Effector memory CD4-positive, alpha-beta T cell (primary cell): ENCODE data around the gene ZNF609.

Experiments used
- DNase-seq, 3 donors: peaks; one replicate each; pipeline ENCODE4 v3.0.0-alpha.2; 2020
- H3K27ac ChIP-seq: 2 replicates; pipeline ENCODE4 v1.7.0; 2013; ENCODE audit warnings: mild to moderate bottlenecking, low read length, moderate library complexity; ENCODE audit not compliant: insufficient read depth, poor library complexity, severe bottlenecking
- H3K27me3 ChIP-seq: replicated peaks from 2 replicates; pipeline ENCODE4 v1.7.0; 2013; ENCODE audit warnings: mild to moderate bottlenecking, low read length; ENCODE audit not compliant: insufficient read depth, control insufficient read depth, poor library complexity, severe bottlenecking
- H3K36me3 ChIP-seq: 2 replicates; pipeline ENCODE4 v1.7.0; 2013; ENCODE audit warnings: mild to moderate bottlenecking, low read length, moderate library complexity; ENCODE audit not compliant: control insufficient read depth, insufficient read depth
- H3K4me1 ChIP-seq: 2 replicates; pipeline ENCODE4 v1.7.0; 2013; ENCODE audit warnings: low read length, mild to moderate bottlenecking; ENCODE audit not compliant: control insufficient read depth, insufficient read depth, poor library complexity, severe bottlenecking
- H3K4me3 ChIP-seq: 2 replicates; pipeline ENCODE4 v1.7.0; 2013; ENCODE audit warnings: low read length, low read depth, mild to moderate bottlenecking; ENCODE audit not compliant: insufficient read depth, poor library complexity, severe bottlenecking
- H3K9me3 ChIP-seq: 2 replicates; pipeline ENCODE4 v1.7.0; 2013; ENCODE audit warnings: mild to moderate bottlenecking, low read length, moderate library complexity; ENCODE audit not compliant: control insufficient read depth

ZNF609 gene

DNA sequence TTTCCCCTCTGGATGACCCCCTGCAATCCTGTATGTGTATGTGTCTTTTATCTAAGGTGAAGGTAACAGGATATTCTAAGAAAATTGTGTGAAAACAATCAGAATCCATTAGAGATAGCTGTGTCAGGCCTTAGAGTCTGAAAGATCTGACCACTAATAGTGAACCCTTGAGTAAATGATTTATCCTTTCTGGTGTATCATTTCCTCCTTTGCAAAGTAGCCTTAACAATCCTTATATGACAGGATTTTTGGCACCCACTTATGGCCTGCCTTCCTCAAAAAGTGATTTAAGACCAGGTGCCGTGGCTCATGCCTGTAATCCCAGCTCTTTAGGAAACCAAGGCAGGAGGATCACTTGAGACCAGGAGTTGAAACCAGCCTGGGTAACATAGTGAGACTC is 204.8 kb downstream of the ZNF609 start:
- H3K36me3 ChIP-seq = peaks cover 1% of the 10 kb centered on the region
- H3K4me3 ChIP-seq = no peak overlapping the region
- no peak overlapping the region for H3K27ac ChIP-seq
- DNase-seq = no peak
- no peaks in the 10 kb centered on the region for H3K9me3 ChIP-seq
- H3K4me1 ChIP-seq = no peaks in the 10 kb centered on the region
- H3K27me3 ChIP-seq = no peaks in the 10 kb centered on the region

DNA sequence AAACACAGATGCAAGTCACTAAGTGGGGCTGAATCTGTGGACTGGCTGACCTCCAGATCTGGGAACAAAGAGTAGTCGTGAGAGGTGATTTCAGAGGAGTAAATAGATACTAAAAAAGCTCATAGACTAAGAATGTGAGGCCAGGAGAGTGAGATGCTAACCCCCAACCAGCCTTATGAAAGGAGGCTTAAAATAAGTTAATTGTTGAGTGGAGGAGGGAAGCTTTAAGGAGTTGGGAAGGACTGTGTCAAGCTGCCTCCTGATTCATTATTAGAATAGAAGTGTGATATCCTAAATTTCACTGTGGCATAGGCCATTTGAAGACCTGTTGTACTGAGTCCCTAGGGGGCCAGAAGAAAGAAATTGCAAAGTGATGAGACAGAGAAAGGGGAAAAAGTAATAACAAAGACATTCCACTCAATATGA is 207.4 kb downstream of the ZNF609 start:
- no peaks in the 10 kb centered on the region for H3K4me1 ChIP-seq
- H3K27ac ChIP-seq = no peak overlapping the region
- H3K36me3 ChIP-seq = peaks cover 3% of the 10 kb centered on the region
- no peaks in the 10 kb centered on the region for H3K9me3 ChIP-seq
- DNase-seq = no peak
- no peak overlapping the region for H3K4me3 ChIP-seq
- H3K27me3 ChIP-seq = no peaks in the 10 kb centered on the region

DNA sequence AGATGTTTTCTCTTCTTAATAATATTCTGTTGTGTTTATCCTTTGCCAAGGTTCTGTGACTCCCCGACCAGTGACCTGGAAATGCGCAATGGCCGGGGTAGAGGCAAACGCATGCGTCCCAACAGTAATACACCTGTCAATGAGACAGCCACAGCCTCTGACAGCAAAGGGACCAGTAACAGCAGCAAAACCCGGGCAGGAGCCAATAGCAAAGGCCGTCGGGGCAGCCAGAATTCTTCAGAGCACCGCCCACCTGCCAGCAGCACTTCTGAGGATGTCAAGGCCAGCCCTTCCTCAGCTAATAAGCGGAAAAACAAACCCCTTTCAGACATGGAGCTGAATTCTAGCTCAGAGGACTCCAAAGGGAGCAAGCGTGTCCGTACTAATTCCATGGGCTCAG is 213.5 kb downstream of the ZNF609 start:
- H3K27ac ChIP-seq = no peak overlapping the region
- no peak overlapping the region for H3K4me3 ChIP-seq
- no peaks in the 10 kb centered on the region for H3K9me3 ChIP-seq
- H3K27me3 ChIP-seq = no peaks in the 10 kb centered on the region
- DNase-seq = no peak
- H3K36me3 ChIP-seq = peaks cover 32% of the 10 kb centered on the region
- no peaks in the 10 kb centered on the region for H3K4me1 ChIP-seq

DNA sequence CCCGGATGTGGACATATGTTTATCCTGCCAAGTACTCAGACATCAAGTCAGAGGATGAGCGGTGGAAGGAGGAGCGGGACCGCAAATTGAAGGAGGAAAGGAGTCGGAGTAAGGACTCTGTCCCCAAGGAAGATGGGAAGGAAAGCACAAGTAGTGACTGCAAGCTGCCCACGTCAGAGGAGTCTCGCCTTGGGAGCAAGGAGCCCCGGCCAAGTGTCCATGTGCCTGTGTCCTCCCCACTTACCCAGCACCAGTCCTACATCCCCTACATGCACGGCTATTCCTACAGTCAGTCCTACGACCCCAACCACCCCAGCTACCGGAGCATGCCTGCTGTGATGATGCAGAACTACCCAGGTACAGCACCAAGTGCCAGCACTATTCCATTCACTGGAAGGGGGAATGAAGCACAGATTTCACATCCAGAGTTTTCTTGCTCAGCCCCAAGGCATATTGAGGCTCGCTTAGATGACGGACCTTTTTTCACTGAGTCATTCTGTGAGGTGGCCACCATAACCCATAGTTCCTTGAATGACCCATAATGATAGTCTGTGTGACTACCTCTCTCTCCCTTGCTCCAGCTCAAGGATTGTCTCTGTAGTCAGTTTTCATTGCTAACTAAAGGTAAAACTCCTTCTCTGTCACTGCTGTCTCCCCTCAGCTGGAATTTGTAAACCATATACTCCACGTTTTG is 217.9 kb downstream of the ZNF609 start:
- no peaks in the 10 kb centered on the region for H3K9me3 ChIP-seq
- DNase-seq = no peak
- no peak overlapping the region for H3K27ac ChIP-seq
- H3K27me3 ChIP-seq = no peaks in the 10 kb centered on the region
- no peaks in the 10 kb centered on the region for H3K4me1 ChIP-seq
- H3K4me3 ChIP-seq = no peak overlapping the region
- peaks cover 60% of the 10 kb centered on the region for H3K36me3 ChIP-seq

DNA sequence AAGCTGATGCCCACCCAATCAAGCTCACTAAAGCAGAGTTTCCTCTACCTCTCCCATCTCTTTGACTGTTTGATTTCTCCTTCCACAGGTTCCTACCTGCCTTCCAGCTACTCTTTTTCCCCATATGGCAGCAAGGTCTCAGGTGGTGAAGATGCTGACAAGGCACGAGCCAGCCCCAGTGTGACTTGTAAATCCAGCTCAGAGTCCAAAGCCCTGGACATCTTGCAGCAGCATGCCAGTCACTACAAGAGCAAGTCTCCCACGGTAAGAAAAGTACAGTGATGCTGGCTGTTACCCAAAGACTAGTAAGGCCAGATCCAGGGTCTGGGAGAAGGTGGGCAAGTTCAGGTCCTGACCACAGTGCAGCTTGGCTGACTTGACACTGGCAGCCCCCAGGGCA is 219.7 kb downstream of the ZNF609 start:
- no peaks in the 10 kb centered on the region for H3K27me3 ChIP-seq
- no peaks in the 10 kb centered on the region for H3K4me1 ChIP-seq
- H3K36me3 ChIP-seq = peaks cover 69% of the 10 kb centered on the region
- H3K9me3 ChIP-seq = no peaks in the 10 kb centered on the region
- no peak overlapping the region for H3K27ac ChIP-seq
- DNase-seq = no peak
- no peak overlapping the region for H3K4me3 ChIP-seq

DNA sequence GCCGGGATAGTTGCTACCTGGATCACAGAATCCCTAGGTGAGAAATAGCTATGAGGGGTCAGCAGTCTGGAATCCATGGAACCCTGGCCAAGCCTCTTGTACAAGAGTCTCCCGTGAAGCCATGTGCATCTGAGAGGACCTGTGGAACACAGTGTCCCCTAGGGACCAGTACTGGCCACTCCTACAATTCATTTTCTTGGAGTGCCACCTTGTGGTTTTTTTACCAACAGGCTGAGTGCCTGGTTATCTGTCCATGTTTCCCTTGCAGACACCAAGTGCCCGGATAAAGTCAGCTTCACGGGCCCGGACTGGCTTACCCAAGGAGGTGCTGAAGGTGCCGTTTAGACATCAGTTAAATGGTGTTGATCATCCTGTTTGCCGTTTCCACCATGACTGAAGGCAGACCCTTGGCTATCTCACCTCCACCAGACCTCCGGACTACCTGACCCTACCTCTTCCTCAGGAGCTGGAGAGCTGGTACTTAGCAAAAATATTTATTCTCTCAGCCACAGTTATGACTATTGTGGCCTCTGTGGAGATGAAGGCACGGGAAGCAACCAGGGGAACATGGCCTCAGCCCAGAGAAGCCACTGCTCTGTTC is 221.1 kb downstream of the ZNF609 start:
- H3K4me3 ChIP-seq = no peak overlapping the region
- H3K9me3 ChIP-seq = no peaks in the 10 kb centered on the region
- no peaks in the 10 kb centered on the region for H3K27me3 ChIP-seq
- DNase-seq = no peak
- peaks cover 62% of the 10 kb centered on the region for H3K36me3 ChIP-seq
- no peak overlapping the region for H3K27ac ChIP-seq
- no peaks in the 10 kb centered on the region for H3K4me1 ChIP-seq

DNA sequence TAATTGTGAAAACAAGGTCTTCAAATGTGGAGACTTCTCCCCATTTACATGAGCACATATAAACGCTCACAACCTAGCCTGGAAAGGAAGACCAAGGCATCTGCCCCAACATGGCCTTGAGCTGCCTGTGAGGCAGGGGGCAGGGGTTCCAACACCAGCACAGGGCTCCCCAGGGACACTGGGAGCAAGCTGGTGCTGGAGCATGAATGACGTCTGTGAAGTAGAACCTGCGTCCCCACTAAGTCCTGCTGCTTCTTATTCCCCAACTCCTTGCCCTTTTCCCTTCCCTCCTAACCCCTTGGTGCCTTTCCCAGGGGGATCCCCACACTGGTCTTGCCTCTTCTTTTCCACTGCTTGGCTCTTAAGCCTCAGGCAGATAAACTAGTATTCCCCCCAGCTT is 221.9 kb downstream of the ZNF609 start:
- DNase-seq = no peak
- H3K4me1 ChIP-seq = no peaks in the 10 kb centered on the region
- H3K36me3 ChIP-seq = peaks cover 63% of the 10 kb centered on the region
- H3K9me3 ChIP-seq = no peaks in the 10 kb centered on the region
- H3K4me3 ChIP-seq = no peak overlapping the region
- H3K27me3 ChIP-seq = no peaks in the 10 kb centered on the region
- H3K27ac ChIP-seq = no peak overlapping the region

DNA sequence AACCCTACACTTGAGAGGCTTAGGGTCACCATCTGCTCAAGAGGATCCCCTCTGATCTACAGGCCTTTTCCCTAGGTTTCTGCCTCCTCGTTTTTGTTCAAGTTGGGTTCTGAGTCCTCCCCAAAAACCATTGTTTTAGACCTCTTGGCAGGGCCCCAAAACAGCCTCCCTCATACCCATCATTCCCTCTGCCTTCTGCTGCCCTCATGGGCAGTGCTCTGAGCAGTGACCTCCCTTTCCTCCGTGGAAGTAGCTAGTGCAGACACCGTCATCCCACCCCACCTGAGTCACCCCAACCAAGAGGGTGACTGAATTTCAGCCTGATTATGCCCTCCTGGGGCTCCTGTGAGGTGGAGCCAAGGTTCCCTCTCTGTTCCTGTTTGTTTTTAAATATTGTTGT is 223.0 kb downstream of the ZNF609 start:
- H3K9me3 ChIP-seq = no peaks in the 10 kb centered on the region
- H3K27me3 ChIP-seq = no peaks in the 10 kb centered on the region
- no peak overlapping the region for H3K27ac ChIP-seq
- H3K36me3 ChIP-seq = peaks cover 67% of the 10 kb centered on the region
- no peak overlapping the region for H3K4me3 ChIP-seq
- no peak for DNase-seq
- no peaks in the 10 kb centered on the region for H3K4me1 ChIP-seq

DNA sequence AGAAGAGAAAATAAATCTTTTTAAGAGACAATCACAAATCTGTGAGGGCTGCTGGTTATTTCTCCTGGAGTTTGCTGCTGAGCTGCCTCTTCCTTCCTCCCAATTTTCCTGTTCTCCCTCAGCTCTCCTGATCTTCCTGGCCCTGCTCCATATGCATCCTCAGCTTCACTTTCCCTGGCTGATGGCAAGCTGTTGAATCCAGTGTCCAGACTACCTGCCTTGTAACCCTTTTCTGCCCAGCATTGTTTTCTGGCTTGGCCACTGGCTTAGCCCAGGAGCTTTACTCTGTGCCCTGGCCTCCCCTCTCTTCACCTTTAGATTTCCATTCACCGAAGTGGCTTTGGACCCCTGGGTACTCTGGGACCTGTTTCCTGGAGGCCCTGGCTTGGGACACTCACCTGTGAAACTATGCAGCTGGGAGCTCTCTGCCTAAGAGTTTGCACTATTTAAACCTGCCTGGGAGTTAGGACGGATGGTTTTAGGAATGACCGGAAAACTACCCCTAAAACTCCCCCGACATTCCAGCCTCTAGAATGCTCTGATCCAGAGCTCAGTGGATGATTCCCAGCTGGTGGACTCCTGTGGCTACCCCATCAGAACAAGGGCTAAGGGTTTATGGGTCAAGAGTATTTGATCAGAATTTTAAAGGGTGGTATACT is 225.0 kb downstream of the ZNF609 start:
- H3K4me3 ChIP-seq = no peak overlapping the region
- H3K27me3 ChIP-seq = no peaks in the 10 kb centered on the region
- no peak for DNase-seq
- no peaks in the 10 kb centered on the region for H3K4me1 ChIP-seq
- no peaks in the 10 kb centered on the region for H3K9me3 ChIP-seq
- no peak overlapping the region for H3K27ac ChIP-seq
- H3K36me3 ChIP-seq = peaks cover 75% of the 10 kb centered on the region

DNA sequence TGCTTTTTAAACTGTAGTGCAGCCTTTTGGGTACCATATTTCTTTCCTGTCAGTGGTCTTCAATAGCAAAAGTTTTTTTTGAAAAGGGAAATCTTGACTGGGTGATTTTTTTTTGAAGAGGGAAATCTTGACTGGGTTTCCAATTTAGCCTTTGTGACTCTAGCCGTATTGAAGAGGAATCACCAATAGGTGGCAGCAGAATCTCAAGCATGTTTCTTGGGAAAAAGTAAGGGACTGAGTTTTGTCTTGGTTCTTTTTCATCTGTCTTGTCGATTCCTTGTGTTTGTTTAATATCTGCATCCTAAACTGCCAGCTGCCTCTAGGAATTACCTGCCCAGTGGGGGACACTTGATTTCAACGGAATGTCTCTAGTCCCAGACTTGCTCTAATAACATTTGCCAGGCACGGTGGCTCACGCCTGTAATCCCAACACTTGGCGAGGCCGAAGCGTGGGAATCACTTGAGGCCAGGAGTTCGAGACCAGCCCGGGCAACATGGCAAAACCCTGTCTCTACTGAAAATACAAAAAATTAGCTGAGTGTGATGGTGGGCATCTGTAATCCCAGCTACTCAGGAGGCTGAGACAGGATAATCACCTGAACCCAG is 225.9 kb downstream of the ZNF609 start:
- peak in 1 of 3 donors; percentile 8 for DNase-seq
- H3K4me3 ChIP-seq = no peak overlapping the region
- no peaks in the 10 kb centered on the region for H3K27me3 ChIP-seq
- no peak overlapping the region for H3K27ac ChIP-seq
- H3K9me3 ChIP-seq = no peaks in the 10 kb centered on the region
- peaks cover 75% of the 10 kb centered on the region for H3K36me3 ChIP-seq
- H3K4me1 ChIP-seq = no peaks in the 10 kb centered on the region
